HG03066 (cell line): Measurements from ENCODE around the gene ANKS3.

ENCODE experiments used
- ATAC-seq: cut with Tn5 transposase; IDR thresholded peaks from one replicate; pipeline ENCODE4 v1.9.1; 2021; ENCODE audit warnings: low read depth; ENCODE audit not compliant: unreplicated experiment

The ANKS3 gene

DNA sequence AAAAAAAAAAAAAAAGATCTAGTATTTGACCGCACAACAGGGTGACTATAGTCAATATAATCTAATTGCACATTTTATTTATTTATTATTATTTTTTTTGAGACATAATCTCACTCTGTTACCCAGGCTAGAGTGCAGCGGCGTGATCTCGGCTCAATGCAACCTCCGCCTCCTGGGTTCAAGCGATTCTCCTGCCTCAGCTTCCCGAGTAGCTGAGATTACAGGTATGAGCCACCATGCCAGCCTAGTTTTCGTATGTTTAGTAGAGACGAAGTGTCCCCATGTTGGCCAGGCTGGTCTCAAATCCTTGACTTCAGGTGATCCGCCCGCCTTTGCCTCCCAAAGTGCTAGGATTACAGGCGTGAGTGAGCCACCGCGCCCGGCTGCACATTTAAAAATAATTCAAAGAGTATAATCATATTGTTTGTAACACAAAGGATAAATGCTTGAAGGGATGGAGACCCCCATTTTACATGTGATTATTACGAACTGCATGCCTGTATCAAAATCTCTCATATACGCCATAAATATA lies 794 bp downstream of the ANKS3 start:
- ATAC-seq: no peak

DNA sequence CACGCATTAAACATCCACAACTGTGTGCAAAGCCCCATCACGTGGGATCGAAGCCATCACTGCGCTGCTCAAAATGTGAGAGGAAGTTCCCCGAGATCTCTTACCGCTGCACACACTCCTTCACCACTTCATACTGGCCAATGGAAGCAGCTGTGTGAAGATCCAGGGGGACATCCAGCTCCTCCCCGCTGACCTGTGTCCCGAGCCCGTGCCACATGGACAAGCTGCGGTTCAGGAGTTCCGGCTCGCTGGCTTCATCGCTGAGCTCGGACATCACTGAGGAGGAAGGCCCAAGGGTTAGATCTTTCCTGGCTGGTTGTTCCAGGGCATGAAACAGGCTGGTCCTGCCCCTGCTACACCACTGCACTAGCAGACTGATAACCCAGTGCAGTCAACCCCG lies 4.2 kb downstream of the ANKS3 start:
- no peak for ATAC-seq

DNA sequence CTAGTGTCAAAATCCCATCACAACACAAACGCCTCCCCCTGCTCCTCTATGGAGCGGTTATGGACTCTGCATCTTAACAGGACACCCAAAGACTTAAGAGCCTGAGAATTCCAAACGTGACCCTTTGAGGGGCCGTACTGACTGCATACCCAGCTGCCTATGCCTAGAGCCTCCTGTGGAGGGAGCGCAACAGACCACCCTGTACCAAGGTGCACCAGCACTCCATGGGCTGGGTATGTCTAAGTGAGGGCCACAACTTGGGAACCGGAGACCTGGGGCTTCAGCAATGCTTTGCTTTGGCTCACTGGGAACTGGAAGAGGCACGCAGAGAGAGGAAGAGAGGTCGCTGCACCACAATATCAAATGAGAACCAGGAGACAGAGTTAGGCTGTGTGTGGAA lies 5.4 kb downstream of the ANKS3 start:
- ATAC-seq: no peak

DNA sequence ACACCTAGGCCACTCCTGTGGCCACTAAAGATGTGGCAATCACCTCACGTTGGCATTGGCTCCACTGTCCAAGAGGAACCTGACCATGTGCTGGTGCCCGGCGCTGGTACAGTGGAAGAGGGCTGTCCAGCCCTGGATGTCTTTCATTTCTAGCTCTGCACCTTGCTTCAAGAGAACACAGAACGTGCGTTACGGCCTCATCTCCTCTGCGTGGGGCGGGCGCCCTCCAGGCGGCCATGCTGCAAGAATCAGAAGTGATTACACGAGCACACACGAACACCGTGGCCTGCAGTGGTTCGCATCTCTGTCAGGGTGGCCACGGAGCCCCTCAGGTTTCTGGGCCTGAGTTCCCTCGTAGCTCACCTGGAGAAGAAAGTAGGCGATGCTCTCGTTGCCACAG lies 7.5 kb downstream of the ANKS3 start:
- no peak for ATAC-seq

DNA sequence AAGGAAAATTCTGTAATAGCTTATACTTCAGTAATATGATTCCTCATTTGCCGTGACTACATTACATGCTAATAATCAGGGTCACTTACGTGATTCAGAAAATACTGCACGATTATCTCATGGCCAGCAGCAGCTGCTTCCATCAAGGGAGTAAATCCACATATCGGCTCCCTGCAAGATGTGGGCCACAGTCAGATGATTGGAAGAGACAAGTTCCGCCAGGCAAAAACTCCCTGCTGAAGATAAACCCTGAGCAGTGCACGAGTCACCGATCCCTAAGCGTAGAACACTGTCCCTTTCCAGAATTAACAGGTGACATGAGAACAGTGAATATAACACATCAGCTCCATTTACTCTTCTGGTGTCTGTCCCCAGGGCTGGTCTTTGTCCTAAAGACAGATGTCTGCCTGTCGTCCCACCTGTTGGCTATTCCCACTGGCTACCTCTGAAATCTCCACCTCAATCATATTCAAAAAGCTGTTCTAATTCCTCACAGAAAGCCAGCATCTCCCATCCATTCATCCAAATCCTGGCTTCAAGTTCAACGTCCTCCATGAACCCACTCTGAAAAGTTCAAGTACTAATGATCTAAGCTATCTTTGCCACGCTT lies 9.3 kb downstream of the ANKS3 start:
- ATAC-seq: no peak

DNA sequence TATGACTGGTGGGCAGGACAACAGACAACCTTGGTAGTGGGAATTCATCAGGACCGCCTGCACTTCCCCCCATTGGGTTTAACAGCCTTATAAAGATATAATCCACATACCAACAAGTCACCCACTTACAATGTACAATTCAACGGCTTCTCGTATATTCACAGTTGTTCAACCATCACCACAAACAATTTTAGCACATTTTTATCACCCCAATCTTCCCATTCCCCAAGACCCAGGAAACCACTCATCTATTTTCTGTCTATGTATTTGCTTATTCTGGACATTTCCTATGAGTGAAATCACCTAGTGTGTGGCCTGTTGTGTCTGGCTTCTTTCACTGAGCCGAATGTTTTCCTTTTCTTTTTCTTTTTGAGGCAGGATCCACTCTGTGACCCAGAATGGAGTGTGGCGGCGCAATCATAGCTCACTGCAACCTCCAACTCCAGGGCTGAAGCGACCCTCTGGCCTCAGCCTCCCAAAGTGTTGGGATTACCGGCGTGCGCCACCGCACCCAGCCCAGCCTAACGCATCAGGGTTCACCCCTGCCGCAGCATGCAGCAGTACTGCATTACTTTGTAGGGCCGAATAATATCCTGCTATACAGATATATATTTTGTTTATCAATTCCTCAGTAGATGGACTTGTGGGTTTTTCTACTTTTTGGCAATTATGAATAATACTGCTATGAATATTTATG lies 10.9 kb downstream of the ANKS3 start:
- no peak for ATAC-seq

DNA sequence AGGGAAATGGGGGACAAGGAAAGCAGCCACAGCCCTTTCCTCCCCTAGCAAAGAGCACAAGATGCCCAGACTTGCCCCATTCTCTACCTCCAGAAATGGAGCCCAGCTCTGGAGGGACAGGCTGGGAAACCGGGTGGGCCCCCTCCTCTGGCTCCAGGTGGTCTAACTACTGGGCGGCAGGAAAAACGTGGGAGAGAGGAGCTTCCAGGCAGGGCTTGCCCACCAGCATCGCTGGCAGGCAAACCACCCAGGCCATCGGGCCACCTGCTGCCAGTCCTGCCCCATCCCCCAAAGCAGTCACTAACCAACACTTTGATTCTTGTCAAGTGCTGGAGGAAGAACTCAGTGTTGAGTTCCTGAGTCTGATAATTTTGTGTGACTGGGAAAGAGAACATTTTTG lies 15.6 kb downstream of the ANKS3 start:
- ATAC-seq: no peak

DNA sequence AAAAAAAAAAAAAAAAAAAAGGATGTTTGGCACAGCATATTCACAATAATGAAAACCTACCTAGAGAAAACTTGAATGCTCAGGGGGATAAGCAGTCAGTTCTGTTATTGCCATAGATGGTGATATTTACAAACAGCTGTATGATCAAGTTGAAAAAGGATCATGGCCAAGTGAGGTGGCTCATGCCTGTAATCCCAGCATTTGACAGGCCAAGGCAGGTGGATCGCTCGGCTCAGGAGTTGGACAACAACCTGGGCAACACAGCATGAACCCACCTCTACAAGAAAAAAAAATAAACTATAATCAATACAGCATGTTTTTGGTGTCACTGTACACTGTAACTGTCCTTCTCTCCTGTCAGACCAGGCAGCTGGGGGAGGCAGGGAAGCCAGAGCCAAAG lies 19.1 kb downstream of the ANKS3 start:
- no peak for ATAC-seq

DNA sequence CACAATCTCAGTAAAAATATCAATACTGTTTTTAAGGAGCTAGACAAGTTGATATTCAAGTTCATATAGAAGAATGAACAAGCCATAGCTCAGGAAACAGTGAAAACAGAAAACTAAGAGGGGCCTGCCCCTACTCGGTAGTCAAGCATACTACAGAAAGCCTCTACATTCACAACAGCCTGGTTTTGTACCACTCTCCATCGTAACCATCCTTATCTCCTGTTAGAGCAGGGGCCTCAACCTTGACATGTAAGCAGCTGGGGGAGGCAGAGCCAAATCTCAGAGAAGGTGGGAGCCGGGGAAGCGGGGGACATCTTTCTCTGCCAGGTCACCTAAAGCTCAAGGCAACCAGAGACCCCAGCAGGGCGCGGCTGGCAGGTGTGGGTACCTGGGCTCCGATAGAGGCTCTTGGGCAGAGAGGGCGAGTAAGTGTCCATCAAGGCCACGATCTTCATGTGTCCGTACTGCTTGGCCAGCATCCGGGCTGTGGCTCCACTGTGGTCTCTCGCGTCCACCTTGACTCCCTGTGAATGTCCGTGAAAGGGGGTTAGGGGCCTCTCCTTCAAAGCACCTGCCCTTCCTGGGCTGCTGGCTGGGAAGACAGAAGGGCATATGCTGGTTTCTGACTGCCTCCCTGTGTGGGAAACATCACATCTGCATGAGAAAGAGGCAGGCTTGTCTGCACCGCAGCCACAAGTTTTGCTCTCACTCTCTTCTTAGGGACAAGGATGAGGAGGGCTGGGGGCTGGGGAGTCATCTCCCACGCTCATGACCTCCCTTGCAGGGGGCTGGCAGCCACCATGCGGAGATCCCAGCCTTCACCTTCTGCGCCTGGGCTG lies 20.2 kb downstream of the ANKS3 start:
- ATAC-seq: no peak

DNA sequence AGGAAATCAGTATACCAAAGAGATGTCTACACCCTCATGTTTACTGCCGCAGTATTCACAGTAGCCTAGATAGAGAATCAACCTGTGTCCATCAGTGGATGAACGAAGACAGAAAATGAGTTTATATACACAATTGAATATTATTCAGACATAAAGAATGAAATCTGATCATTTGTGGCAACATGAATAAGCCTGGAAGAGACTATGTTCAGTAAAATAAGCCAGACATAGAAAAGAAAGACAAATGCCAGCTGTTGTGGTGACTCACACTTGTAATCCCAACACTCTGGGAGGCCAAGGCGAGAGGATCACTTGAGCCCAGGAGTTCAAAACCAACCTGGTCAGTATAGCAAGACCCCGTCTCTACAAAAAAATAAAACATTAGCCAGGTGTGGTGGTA lies 24.6 kb downstream of the ANKS3 start:
- ATAC-seq: no peak

DNA sequence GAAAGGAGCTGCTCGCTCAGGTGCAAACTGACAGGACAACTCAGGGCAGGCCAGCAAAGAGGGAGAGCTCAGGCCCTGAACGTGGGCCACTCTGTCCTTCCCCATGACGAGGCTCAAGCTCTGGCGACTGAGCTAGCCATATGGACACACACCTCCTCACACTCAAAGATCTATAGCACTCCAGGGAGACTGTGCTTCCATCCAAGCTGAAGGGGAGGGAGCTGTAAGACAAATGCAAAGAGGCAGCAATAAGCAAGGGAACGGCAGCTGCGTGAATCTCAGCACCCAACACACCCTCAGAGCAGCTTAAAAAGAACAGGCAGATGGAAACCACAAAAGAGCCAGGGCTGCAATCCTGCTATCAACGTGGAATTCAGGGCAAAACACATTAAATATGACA lies 27.2 kb downstream of the ANKS3 start:
- no peak for ATAC-seq

DNA sequence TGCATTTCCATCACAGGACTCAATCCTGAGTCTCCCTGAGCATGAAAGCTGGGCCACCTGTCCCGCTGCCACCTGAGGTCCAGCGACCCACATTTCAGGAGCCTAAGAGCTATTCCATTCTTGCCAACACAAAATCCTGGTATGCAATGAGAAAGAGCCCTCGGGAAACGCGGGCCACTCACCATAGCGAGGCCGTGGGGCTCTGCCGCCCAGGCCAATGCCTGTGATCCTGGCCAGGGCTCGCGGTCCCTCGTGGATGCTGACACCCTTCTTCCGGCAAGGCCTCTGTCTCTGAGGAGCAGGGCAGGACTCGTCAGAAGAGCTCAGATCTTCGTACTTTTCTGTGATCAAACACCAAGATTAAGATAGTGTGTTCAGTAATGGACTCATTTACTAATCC lies 29.2 kb downstream of the ANKS3 start:
- ATAC-seq: no peak

DNA sequence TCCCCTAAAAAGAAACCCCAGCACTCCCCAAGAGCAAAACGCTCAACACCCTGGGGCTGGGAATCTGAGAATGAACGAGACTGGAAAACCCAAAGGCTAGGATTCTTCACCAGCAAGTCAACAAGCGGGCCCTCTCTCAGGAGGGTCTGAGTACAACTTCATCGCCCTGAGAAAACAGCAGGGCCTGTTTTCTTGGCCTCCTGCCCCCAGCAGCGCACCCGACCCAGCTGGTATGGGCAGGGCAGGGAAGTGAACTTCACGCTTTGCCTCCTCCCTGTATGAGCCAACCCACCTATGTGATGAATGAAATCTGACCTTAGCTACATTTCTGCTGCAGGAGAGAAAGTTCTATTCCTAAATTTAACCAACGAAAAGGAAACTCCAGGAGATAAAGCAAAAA lies 29.6 kb downstream of the ANKS3 start:
- ATAC-seq: no peak

DNA sequence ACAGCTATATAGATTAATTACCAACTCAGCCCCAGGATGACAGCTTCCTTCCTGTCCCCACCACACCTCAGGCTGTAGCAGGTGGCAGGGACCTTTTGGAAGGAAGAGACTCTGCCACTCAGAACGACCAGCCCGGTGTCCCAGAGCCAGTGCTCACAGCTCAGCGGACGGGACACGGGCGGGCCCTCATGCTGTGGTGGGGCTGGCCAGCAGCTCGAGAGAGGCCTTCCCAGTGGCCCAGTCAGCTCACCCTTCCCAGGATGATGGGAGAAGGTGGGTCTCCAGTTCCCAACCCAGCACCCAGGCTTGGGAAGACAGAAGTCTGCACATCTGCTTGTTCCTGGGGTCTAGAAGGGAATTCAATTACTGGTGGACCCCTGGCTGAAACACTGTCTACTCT lies 30.2 kb downstream of the ANKS3 start:
- ATAC-seq: no peak

DNA sequence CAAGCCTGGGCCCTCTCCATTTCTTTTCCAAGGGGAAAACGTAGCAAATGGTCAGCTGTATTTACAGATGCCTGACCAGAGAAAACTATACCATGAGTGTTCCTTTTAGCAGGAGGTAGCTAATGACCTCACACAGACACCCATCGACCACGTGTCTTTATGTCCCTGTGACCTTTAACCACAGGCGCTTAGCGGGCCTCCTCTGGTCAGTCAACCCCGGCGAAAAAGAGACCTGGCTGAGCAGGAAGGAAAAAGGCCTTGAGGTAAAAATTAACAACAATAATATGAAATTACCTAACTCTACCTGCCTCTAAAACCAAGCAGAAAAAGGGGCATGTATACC lies 31.6 kb downstream of the ANKS3 start:
- no peak for ATAC-seq

DNA sequence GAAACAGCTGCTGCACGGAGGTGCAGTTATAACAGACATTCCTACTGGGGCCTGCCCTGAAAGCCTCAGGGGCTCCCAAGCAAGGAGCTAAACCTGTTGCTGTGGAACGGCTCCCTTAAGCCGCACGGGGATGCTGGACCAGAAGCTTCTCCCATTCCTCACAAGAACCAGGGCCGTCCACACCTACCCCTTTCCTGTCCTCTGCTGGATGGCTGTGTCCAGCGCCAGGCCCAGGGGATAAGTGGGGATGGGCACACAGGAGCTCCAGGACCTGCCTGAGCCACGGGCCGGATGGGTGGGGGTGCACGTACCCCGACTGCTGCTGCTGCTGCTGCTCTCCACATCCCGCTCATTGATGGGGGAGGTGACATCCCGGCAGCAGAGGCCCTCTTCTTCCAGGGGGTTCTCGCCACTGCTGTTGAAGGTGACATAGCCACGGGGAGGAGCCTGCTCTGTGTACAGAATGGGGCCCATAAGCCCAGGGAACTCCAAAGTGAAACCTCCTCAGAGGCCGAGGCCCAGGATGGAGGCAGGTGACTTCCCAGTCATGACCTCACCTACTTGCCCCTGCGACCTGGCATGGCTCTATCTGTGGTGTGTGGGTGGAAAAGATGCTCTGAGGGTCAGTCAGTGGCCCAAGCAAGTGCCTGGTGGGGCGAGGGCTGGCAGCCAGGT lies 32.1 kb downstream of the ANKS3 start:
- ATAC-seq: no peak

DNA sequence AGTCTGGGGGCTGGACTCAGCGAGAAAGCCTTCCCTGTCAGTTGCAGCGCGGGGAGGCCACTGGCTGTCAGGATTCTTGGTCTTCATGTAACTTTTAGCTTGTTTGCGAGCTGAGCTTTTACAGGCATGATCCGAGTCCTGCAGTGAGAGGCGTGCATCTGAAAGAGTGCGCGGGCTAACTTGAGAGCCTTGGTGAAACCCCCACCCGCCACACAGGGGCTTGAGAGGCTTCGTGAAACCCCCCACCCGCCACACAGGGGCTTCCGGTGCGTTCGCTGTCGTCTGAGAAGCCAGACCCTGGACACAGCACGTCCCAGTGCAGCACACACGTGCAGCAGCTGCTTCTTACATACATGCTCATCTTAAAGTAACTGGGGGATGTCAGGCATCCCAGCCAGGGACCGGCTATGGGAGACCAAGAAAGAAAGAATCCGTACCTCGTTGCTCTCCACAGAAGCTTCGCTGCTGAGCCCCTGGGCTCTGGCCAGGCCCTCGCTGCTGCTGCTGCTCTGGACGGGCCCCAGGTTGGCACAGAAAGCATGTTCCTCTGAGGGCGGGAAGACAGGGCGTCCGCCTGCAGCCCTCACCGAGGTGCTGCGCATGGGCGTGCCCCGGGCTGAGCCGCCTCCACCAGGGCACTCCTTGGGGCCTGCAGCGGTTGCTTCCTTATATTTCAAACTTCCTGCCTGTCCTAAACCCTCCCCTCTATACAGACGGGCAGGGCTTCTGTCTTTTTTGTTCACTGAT lies 32.9 kb downstream of the ANKS3 start:
- ATAC-seq: no peak

DNA sequence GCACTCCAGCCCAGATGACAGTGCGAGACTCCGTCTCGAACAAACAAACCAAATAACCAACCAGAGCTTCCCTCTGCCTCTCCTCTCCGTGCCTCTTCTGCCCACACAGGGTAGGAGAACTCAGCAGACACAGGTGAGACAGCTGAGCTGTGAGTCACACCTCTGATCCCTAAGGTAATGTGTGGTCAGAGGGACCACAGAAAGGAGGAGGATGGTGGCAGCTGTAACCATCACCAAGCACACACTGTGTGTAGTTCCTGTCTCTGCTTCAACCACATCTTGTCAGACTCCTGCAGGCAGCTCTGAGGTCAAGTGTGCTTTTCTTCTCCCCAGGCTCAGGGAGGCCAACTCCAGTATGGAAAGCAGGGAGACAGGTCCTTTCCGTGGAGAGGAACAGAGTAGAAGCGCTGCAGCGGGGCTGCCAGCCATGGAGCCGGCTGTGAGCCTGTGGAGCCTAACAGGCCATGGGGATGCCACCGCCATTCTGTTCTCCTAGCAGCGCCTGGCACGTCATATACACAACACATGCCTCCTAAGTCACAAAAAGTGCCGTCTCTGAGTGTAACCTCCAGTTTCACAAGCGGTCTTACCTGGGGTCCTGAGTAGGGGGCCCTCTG lies 33.6 kb downstream of the ANKS3 start:
- no peak for ATAC-seq

DNA sequence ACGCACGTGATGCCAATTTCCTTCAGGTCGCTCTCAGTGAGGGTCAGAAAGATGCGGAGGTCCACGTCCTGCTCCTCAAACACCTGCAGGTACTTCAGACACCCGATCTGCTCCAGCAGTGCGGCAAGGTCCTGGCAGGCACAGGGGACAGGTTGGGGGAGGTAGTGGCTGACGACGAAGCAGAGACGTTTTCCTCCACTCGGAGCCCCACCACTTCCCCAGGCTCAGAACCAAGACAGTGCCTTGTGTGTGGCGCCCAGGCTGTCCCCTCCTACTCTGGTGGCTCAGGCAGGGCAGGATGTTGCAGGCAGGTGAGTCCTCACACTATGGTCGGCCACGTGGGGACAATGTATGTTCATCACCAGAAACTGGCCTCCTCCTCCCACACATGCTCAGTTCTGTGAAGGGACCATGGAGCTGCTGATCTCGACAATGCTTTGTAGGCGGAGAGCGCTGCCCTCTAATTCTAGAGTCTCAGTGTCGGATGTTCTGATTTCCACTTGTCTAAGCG lies 35.0 kb downstream of the ANKS3 start:
- ATAC-seq: no peak
